GM23338 (cell line): ENCODE measurements around the gene TUBD1. TPM values are rescaled to one million over a fixed set of nuclear protein-coding genes. Genes with fewer than 3 reads are reported as not detected.

Experiments used
- EZH2 ChIP-seq: fragments of 200-600 bp; sonication (generic); IDR thresholded peaks from one replicate; pipeline ENCODE4 v1.8.0; 2017; ENCODE audit warnings: antibody characterized with exemption, mild to moderate bottlenecking, low read depth; ENCODE audit not compliant: unreplicated experiment
- EZH2phosphoT487 ChIP-seq: fragments of 200-600 bp; sonication (generic); IDR thresholded peaks from one replicate; pipeline ENCODE4 v1.8.1; 2018; ENCODE audit warnings: antibody characterized with exemption; ENCODE audit not compliant: unreplicated experiment
- microRNA counts: library from miRNA; unstranded; fragments of <30 nt; microRNA quantifications from one replicate; lab custom pipeline; 2017
- microRNA-seq: library from miRNA; unstranded; fragments of <30 nt; microRNA quantifications from one replicate; pipeline ENCODE4, GENCODE V29; 2017
- polyA plus RNA-seq: library from polyadenylated mRNA; unstranded; fragments of >200 nt; fragmentation: Nextera tagmentation; extraction: Ambion mirVana; gene quantifications from 2 replicates; pipeline ENCODE4 v1.2.1, GENCODE V29; 2016
- small RNA-seq: library from RNA; depleted of rRNA; stranded (forward); fragments of <200 nt; gene quantifications from one replicate; pipeline ENCODE3, GENCODE V24; 2014; ENCODE audit warnings: low replicate concordance
- total RNA-seq: library from RNA; depleted of rRNA; stranded (reverse); fragments of >200 nt; shearing (Covaris generic); gene quantifications from 2 replicates; pipeline ENCODE4 v1.2.3, GENCODE V29; 2014; rRNA removed

TUBD1 gene
- total and polyA plus RNA-seq, 2 experiments from 2014 or later = 11.6 to 13.8 TPM

DNA sequence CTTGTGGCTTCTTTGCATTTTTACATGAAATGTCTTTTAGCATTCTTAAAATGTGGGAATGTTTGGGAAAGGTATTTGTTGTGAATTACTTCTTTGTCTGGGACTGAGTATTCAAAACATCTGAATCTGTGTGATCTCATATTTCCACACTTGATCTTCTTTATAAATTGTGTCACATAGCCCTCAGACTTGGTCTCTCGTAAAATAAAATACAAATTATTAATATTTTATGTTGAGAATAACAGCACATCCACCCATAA is 81.9 kb downstream of the TUBD1 start (continued):
- TF ChIP-seq EZH2phosphoT487 (no peak), EZH2 (no peak)

MicroRNA genes within 50 kb of the gene (microRNA counts, 767-probe panel; counts per million panel counts)
- not detected for microRNA hsa-miR-21-5p (lab: Ali Mortazavi, UCI)

Small RNA genes within 50 kb of the gene (microRNA-seq; reads per million reads assigned to microRNA genes)
- 4,911 reads per million, percentile 97 among the genes with 10 or more reads in this experiment for gene MIR21

Small RNA genes within 50 kb of the gene (small RNA-seq; reads per million reads assigned to genes)
- not detected for gene RNU6-450P
- not detected for gene RPS29P21

Other genes starting within 250 kb of the TUBD1 start
- 26.6 and 32.7 TPM in 2 replicates for gene PTRH2, start 185.5 kb downstream of the TUBD1 start, total RNA-seq
- gene PTRH2, start 185.5 kb downstream of the TUBD1 start, polyA plus RNA-seq = 70.7 and 85.2 TPM in 2 replicates
- gene VMP1, start 185.3 kb downstream of the TUBD1 start, total RNA-seq = 112 and 137 TPM in 2 replicates
- 63.1 and 70.1 TPM in 2 replicates for gene VMP1, start 185.3 kb downstream of the TUBD1 start, polyA plus RNA-seq
- gene RPS6KB1, start 178 bp upstream of the TUBD1 start, total RNA-seq = 15.1 and 19.5 TPM in 2 replicates
- 20.4 and 21.7 TPM in 2 replicates for gene RPS6KB1, start 178 bp upstream of the TUBD1 start, polyA plus RNA-seq
- gene RNFT1, start 71.8 kb upstream of the TUBD1 start, total RNA-seq = 4.1 and 5.4 TPM in 2 replicates
- 3.5 and 4.6 TPM in 2 replicates for gene RNFT1, start 71.8 kb upstream of the TUBD1 start, polyA plus RNA-seq
- 20.7 and 28.1 TPM in 2 replicates for gene HEATR6, start 186.0 kb upstream of the TUBD1 start, total RNA-seq
- 8.4 and 9.8 TPM in 2 replicates for gene HEATR6, start 186.0 kb upstream of the TUBD1 start, polyA plus RNA-seq